Cardiac septum (tissue), 1 donor: Measurements from ENCODE around the gene HDGFL1. TPM values are rescaled to one million over a fixed set of nuclear protein-coding genes. Genes with fewer than 3 reads are reported as not detected.

ENCODE experiments used
- DNase-seq: peaks from one replicate; pipeline ENCODE4 v3.0.0-alpha.2; 2020; ENCODE audit warnings: low spot score
- intact Hi-C: fragments of 100-400 bp; cut with DNase I; formaldehyde crosslinking; loops from one replicate; pipeline ENCODE4 v1.14.0; 2022
- long read RNA-seq: library from polyadenylated mRNA; unstranded; transcript quantifications from one replicate; pipeline ENCODE4 v2.0.0, GENCODE V29; 2021
- total RNA-seq: library from RNA; stranded (reverse); fragmentation: NEBNext Ultra II Directional; extraction: Animal tissue kit (Norgen Biotek cat#: 25700); gene quantifications from one replicate; pipeline ENCODE4 v1.2.1, GENCODE V29; 2021
- donor health status: DM: no; HTN: no; CAD: no.

The HDGFL1 gene
- total RNA-seq = not detected
- long read RNA-seq = 0 reads

DNA sequence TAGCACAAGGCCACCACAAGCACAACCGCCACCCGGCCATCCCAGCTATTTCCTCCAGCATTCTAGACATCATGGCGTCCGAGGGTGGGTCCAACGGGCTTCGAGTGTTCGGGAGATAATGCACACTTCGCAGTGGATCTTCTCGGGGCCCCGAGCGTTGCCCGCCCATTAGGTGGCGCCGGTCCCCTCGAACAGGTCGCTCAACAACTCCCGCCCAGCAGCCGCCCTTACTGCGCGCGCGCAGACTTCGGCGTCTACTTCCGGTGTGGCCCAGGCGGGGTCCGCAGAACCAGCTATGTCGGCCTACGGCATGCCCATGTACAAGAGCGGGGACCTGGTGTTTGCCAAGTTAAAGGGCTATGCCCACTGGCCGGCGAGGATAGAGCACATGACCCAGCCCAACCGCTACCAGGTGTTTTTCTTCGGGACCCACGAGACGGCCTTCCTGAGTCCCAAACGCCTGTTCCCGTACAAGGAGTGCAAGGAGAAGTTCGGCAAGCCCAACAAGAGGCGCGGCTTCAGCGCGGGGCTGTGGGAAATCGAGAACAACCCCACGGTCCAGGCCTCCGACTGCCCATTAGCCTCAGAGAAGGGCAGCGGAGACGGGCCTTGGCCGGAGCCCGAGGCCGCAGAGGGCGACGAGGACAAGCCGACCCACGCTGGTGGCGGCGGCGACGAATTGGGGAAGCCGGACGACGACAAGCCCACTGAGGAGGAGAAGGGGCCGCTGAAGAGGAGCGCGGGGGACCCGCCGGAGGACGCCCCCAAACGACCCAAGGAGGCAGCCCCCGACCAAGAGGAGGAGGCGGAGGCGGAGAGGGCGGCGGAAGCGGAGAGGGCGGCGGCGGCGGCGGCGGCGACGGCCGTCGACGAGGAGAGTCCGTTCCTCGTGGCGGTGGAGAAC lies at the start of gene HDGFL1:
TSS of gene HDGFL1 (plus strand) at position 286 of the 904 bp plus-strand sequence. CDS start at position 296, 10 bp downstream.
- no peak for DNase-seq
- intact Hi-C loops = no loop called here

DNA sequence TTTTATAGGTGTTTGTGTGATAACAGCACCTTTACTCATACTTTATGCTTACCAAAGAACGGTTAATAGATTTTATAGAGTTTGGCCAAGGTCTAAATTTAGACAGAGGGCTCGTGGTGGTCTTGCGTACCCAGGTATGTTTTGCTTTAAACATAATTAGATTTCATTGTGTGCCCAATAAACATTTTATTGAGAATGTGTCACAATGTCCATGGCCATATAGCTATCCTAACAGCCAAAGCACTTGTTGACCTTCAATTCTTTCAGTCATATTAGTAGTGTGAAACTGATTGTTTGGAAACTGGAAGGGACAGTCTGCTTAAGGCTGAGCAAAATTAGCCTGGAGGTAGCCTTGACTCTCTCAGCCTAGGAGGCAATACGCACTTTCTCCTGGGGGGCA lies 48.3 kb upstream of the HDGFL1 start:
- DNase-seq = no peak
- intact Hi-C loops = no loop called here

DNA sequence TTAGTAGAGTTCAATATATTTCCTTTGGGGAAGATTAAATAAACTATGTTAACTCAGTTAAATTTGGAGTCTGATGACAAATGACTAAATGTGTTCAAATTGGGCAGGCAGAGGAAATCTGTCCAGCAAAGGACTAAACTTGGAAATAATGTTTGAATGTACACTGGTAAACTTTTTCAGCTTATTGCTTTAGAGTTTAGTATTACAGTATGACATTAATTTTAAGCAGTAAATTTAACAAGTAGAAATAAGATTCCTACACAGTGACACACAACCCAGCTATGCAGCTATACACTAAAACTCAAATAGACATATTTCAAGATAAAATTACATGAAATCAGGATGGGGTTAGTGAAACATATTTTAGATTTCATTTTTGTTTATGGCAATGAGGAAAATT lies 42.6 kb upstream of the HDGFL1 start:
- intact Hi-C loops = no loop called here

DNA sequence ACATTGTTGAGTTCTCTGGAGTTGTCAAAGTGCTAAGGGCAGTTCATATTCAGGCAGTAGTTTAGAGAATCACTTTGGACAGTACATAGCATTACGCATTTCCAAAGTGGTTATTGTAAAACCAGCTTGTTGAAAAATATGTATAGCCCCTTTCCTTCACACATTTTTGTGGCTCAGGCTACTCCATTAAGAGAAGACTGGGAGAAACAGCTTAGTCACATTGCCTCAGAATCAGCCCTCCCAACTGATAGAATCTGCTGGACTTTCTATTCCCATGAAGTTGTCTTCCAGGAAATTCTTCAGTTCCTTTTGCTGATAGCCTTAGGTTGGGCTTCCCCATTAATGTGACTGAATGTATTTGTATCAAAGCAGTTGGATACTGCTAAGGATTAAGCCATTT lies 39.5 kb upstream of the HDGFL1 start:
- DNase-seq = no peak
- intact Hi-C loops = no loop called here

More for the DNA sequence above, 42.6 kb upstream of the HDGFL1 start:
- no peak for DNase-seq

DNA sequence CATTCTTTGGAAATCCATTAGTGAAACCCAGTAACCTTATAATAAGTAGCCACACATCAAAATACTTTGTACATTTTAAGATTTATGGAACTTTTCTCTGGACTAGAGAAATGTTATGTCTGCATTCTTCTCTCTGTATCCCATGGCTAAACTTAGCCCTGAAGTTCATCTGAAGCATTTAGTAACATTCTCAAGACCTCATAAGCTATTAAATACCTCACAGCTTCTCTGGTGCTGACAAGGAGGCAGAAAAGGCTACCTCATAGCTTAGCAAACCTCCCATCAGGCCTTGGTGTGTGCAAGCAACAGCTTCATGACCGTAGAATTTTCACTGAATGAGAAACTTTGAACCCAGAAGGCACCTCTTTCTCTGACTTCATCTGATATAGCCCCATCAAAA lies 38.9 kb upstream of the HDGFL1 start:
- intact Hi-C loops = no loop called here
- no peak for DNase-seq

- no peak for DNase-seq
- intact Hi-C loops = no loop called here
Observed at GRCh38 chr6:22536122-22536521, 33.2 kb upstream of the HDGFL1 start.

DNA sequence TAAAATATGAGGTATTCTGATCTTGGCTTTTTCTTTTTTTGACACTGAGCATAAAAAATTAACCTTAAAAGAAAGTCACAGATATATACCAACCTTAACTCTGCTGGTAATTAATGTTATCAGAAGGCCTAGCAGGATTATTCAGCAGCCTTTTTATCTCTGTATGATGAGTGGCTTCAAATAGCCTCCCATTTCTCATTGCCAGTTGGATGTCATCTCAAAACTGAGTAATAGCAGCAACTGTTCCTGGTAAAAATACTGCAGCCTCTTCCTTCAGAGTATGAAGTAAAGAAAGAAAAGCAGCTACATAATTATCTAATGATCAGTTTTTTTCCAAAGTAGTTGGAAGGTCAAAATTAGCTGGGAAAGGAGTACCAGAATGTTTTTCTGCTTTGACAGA lies 24.9 kb upstream of the HDGFL1 start:
- no peak for DNase-seq
- intact Hi-C loops = loop anchor here (5.0 kb wide), 1 partner anchor 72 kb away; no protein-coding TSS in a partner anchor

DNA sequence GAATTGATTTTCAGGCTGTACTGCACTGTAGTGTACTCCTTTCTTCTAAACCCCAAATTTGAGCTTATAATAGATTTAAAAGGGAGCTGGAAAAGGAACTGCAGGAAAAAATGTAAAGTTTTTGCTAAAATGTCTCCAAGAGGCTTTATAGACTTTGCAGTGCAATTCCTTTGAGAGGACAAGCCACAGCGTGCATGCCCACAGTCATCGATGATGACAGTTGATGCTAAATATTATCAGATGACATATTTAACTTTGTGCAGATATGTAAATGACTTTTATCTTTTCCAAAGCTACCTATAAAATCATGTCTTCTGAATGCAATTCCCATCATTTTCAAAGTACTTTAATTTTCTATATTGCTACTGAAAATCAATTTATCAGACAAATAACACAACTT lies 24.3 kb upstream of the HDGFL1 start:
- DNase-seq = no peak
- intact Hi-C loops = no loop called here

DNA sequence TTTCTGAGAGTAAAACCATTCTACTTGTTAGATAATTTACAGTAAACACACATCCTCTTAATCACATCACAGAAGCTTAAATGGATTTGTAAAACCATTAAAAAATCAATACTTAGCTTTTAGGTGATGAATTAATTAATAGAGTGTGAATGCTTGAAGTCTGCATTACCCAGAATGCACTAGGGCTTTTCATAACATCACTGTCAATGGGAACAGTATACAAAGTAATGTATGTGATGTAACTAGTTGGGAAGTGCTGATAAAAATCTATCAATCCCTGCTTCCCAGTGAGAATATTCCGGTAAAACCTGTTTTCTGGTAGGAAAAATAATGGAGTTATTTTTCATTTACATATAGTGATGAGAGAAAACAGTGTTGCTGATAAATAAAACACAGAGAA lies 23.1 kb upstream of the HDGFL1 start:
- intact Hi-C loops = no loop called here
- no peak for DNase-seq

DNA sequence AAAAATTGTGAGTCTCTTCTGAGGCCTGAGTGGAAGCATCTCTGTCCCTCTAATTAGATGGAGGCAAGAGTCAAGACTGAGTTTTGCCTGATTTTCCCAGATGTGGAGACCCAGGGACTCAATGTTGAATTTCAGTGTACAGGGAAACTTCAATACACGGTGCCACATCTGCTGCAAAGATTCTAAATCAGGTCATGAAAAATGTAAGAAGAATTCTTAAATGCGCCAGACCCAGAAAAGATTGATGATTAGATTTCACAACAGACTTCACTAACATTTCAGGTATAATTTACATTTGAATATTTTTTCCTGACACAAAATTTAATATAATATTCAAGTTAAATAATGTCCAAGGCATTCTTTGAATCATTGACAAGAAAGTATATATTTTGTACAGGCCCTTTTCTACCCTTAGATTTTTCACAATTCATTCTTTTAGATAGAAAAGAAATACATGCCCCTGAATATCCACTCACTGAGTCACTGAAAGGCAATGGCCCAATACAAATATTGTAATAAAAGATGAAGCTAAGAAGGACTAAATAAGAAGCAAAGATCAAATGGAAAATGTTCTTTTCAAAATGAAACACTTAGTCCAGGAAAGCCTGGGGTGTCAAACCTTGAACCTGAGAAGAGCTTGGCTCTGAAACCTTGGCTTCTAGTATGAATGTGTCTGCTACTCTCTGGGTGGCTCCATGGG lies 18.2 kb upstream of the HDGFL1 start:
- intact Hi-C loops = no loop called here
- no peak for DNase-seq

- no peak for DNase-seq
- intact Hi-C loops = loop anchor here (5.0 kb wide), 1 partner anchor 56 kb away; no protein-coding TSS in a partner anchor
Observed at GRCh38 chr6:22556266-22556665, 13.1 kb upstream of the HDGFL1 start.

- no peak for DNase-seq
- intact Hi-C loops = loop anchor here (5.0 kb wide), 1 partner anchor 55 kb away; no protein-coding TSS in a partner anchor
Observed at GRCh38 chr6:22557007-22557406, 12.4 kb upstream of the HDGFL1 start.

- intact Hi-C loops = loop anchor here (5.0 kb wide), 1 partner anchor 54 kb away; no protein-coding TSS in a partner anchor
- DNase-seq = no peak
Observed at GRCh38 chr6:22558288-22558882, 11.0 kb upstream of the HDGFL1 start.

GRCh38 chr6:22568854-22569253 lies 512 bp upstream of the HDGFL1 start:
- intact Hi-C loops = no loop called here
- no peak for DNase-seq

DNA sequence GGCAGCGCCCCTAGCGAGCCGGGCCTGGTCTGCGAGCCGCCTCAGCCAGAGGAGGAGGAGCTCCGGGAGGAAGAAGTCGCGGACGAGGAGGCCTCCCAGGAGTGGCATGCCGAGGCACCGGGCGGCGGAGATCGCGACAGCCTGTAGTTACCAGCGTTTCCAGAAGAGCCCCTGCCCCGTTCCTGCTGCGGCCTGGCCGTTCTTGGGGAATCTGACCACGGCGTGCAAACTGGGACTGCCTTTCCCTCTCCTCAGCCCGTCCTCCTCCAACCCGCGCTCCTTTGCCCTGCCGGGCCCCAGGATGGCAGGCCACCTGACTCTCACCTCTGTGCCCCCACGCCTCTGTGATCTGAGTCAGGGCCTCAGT lies 802 bp downstream of the HDGFL1 start:
- DNase-seq = no peak

DNA sequence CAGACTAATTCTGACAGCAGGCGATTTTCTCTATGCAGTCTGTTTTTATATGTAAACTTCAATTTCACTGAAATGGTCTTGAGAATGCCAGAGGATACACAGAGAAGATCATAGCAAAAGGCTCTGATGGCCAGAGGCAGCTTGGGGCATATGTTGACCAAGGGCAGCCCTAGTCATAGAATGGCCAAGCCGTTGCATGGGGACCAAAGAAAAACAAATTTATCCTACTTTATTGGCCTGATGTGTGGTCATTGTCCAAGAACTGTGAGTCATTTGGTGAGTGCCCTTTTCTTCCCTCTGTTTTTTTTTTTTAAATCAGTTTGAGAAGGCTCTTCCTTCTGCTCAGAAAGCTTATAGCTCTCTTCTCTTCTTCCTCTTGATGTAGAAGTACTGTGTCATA lies 5.8 kb downstream of the HDGFL1 start:
- intact Hi-C loops = no loop called here
- no peak for DNase-seq

More for the DNA sequence above, 802 bp downstream of the HDGFL1 start:
- intact Hi-C loops = no loop called here

DNA sequence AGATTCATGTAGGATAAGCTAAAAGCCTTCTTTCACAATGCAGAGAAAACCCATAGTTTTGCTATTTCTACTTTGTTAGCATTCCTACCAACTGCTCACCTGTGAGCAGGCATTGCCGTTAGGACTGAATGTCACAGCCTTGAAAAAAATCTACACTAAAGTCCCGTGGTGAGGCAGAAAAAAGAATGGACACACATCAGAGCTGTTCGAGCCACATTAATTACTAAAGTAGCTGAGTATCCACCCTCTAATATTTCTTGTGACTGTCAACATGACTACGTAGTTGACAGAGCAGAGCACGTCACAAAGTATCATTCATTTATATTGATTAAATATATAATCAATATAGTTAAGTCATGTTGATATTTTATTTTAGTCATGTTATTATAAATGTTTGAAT lies 10.1 kb downstream of the HDGFL1 start:
- intact Hi-C loops = no loop called here
- DNase-seq = no peak

DNA sequence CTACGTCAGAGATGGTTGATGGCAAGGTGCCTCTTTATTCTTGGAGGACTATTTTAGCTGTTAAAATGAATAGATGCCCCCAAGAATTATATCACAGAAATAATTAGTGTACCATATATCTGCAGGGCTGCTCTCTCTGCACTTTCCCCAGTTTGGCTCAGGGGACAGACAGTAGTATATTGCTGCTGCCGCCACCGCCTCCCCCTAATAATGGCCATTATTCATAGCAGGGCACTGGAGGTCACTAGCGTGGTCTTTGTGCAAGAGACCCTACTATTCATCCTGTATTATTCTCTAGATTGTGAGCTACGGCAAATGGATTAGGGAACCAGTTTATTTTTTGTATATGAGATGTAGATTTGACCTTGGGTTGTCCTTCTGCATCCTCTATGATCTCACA lies 11.0 kb downstream of the HDGFL1 start:
- DNase-seq = no peak
- intact Hi-C loops = no loop called here

DNA sequence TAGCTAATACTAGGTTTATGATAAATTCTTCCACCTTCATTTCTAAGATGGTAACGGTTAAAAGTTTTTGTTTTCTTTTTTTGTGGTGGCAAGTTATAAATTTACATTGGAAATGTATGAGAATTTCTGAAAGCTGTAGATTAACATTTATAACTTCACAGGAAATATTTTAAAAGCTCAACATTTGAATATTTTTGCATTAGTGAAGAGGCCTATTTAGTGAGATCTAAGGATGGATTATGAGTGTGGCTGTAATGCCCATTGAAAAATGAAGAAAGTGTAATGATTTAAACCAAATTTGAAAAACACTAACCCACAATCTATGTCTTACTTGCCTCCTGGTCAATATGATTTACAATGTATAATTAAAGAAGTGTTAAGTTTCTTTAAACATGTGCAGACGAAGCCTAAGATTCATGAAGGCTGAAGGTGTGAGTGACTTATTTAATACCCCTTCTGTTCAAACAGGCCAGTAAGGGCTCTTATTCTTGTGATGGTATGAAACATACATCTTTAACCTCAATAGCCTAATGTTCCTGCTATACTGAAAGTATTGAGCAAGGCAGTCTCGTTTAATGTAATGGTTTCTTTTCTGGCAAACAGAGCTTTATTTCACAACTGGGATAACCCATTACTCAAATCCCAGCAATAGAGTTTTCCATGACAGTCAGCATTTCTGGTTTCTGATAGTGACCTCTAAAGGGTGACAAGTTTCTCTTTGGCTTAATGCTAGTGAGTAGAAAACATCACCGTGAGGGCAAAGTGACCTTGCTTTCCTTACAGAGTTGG lies 13.2 kb downstream of the HDGFL1 start:
- intact Hi-C loops = no loop called here
- DNase-seq = no peak

- DNase-seq = no peak
- intact Hi-C loops = no loop called here
Observed at GRCh38 chr6:22583230-22583629, 13.9 kb downstream of the HDGFL1 start.
